Activated CD4-positive, alpha-beta T cell treated with anti-CD3 and anti-CD28 coated beads, Interleukin-2, Interleukin-6, amounts not matched to agents 100 ng/mL and 50 ng/mL, durations not matched to agents 16 hours and 8 hours (primary cell): Measurements from ENCODE around the gene CDK6.
A peak's percentile ranks its signal among the peaks of the same experiment; 100 is the strongest.

Experiments
- DNase-seq: peaks from one replicate; pipeline ENCODE4 v3.0.0-alpha.2; 2020

CDK6 gene

DNA sequence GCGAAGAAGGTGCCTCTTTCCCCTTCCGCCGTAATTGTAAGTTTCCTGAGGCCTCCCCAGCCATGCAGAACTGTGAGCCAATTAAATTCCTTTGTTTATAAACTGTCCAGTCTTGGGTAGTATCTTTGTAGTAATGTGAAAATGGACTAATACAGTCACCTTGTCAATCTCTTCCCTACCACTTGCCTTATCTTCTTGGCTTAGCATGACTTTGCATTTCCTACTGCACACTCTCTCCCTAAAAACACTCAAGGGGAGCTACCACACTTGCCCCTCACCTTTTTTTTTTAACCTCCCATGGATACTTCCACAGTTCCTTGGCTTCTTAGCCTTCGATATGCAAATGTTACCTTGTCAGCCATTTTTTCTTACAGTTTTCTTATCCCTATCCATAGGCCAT, 7.4 kb upstream of the CDK6 start:
- no peak for DNase-seq

GRCh38 chr7:92843034-92843760, 6.8 kb upstream of the CDK6 start:
- no peak for DNase-seq

- peak; percentile 56 for DNase-seq
These were observed 4.8 kb upstream of the CDK6 start for GRCh38 chr7:92841192-92841591.

DNA sequence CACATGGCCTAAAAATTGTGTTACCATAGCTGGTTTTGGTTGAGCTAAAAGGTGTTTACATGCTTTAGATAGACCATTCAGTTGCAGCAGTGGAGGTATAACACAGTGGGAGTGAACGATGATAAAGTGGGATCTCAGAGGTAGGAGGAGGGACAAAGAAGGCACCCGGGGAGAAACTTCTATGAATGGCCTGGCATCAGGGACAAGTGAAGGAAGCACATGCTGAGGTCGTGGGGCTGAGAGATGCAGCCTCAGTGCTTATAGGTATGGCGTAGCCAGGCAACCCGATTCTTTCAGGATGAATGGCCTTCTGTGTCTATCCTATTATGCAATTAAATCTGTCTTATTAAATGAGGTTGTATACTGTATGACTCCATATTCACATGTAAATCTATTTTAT, 3.9 kb upstream of the CDK6 start:
- DNase-seq, result peak; percentile 54

DNA sequence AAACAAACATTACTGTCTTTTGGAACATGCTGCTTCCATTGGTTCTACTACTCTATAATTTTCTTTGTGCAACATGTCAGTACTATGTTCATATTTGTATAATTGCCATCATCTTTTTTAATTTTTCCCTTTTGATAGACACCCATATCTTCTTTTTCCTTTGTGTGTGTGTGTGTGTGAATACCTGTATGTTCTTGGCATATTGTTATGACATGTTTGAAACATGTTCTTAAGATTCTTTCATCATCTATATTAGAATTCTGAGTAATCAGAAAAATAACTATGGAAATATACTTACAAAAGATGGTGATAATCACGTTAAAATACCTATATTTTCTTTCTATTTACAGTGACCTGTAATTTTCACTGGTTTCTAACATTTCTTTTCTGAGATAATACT, 3.5 kb upstream of the CDK6 start:
- DNase-seq, result no peak

- DNase-seq, result no peak
These were observed 2.6 kb upstream of the CDK6 start for GRCh38 chr7:92838934-92839333.

- peak; percentile 28 for DNase-seq
These were observed 802 bp upstream of the CDK6 start for GRCh38 chr7:92837000-92837749.

DNA sequence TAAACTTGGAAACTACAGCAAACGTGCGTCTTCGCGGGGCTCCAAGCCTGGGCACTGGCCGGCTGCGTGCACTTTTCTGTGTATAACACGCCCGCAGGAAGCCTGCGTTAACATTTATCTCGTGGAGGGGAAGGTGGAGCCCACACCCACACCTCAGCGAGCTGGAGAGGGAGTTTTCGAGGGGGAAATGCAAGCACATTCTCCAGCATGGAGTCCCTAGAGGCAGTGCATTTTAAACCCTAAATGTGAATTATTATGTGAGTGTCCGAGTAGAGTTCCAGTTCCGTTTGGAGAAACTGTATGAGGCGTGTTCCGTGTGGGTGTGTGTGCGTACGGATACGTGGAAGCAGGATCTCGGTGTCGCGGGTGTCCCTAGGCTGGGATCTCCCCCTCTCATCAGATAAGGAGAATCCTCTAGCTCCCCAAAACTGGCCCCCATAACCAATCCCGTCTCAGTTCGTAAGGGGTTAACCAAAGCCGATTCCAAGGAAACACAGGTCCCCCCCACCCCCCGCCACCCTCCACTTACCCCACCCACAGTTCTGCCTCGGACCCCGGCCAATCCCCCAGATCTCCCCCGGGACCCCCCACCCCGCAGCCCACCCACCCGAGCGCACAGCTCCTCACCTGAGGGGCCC, 403 bp downstream of the CDK6 start:
- peak; percentile 56 for DNase-seq

- DNase-seq, result peak; percentile 62
These were observed 1.0 kb downstream of the CDK6 start for GRCh38 chr7:92835261-92835850.

- DNase-seq, result no peak
These were observed 1.7 kb downstream of the CDK6 start for GRCh38 chr7:92834507-92835260.

- DNase-seq, result peak; percentile 89
These were observed 2.4 kb downstream of the CDK6 start for GRCh38 chr7:92833766-92834506.

- DNase-seq, result peak; percentile 92
These were observed 3.2 kb downstream of the CDK6 start for GRCh38 chr7:92833024-92833765.

DNA sequence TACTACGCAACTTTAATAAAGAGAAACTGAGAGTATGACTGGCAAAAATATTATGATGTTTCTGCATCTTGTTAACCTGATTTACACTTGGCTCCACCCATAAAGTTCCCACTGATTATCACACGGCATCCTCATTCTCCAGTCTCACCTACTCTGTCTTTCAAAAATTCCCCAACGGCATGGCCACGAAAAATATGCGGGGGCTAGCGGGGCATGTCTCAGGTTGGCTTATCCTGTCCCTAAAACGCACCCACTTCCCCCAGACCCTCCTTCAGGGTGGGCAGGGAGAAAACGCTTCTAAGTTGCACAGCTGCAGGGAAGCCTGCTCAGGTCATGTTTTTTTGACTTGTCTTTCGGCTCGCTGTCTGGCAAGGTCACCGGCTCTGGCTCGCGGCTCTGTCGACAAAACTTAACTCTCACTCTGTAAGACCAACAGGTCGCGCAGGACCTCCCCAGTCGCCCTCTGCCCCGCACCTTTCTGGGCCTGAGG, 3.8 kb downstream of the CDK6 start:
- no peak for DNase-seq

DNA sequence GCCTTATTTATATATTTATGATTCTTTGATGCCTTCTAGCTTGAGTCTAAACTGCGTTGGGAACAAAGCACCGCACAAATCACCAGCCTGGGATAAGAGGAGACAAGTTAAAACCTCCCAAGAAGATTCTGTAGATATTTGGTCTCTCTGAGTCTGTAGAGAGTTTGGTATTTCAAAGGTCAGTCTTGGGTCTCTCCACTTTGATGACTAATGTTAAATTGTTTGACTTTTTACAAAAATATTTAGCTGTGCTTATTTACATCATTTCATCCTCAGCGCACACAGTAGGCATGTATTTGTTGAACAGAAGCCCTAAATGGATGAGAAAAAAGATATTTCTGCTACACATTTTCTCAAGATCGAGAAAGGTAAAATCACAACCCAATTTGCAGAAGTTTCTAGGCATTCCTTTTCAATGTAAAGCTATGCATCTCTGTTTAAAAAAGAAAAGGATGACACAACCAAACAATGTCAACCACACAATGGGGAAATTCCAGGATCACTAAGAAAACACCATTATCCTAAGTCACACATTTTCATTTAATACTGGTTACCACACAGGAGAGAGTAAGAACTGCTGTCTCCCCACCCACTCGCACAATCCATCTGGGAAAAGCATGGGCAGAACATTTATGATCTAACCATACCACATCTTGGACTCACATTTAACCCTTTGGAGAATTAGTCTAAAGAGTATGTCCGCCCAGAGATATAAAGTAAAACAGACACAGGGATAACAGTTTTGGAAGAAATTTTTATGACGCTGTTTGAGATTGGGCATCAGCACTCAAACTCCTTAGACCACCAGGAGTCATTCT, 4.4 kb downstream of the CDK6 start:
- no peak for DNase-seq

- DNase-seq, result no peak
These were observed 5.8 kb downstream of the CDK6 start for GRCh38 chr7:92830532-92831110.

- DNase-seq, result no peak
These were observed 6.3 kb downstream of the CDK6 start for GRCh38 chr7:92830027-92830426.

- DNase-seq, result no peak
These were observed 8.8 kb downstream of the CDK6 start for GRCh38 chr7:92827464-92828120.

DNA sequence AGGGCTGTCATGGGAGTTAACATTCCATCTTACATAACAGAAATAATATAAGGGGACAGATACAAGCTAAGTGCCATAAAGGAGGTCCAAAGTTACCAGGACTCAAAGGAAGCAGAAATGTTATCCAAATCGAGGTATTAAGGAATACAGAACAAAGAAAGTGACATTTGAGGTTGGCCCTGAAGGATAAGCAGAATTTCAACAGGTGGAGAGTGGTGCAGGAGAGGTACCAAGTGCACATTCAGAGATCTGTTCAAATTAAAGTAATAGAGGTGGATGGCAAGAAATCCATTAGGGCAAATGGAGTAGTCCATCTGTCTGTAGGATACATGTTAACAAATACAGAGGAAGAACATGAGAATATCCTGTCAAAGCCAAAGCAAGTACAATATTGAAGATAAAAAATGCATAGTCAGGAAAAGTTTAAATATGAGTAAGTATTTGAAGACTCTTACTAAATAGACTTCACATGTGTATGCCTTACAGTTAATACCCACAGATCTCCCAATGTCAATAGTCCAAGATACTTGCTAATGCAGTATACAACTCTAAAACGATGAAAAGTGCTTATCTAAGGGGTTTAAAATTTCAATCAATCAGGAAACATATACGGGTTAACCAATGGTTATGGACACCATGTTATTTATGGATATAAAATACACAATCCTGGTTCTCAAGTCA, 10.0 kb downstream of the CDK6 start:
- no peak for DNase-seq
